ENCODE measurements around the gene TAS2R41.

GRCh38 chr7:143487566-143487965, 9.9 kb downstream of the TAS2R41 start:
- TF ChIP-seq, protein P1, sequence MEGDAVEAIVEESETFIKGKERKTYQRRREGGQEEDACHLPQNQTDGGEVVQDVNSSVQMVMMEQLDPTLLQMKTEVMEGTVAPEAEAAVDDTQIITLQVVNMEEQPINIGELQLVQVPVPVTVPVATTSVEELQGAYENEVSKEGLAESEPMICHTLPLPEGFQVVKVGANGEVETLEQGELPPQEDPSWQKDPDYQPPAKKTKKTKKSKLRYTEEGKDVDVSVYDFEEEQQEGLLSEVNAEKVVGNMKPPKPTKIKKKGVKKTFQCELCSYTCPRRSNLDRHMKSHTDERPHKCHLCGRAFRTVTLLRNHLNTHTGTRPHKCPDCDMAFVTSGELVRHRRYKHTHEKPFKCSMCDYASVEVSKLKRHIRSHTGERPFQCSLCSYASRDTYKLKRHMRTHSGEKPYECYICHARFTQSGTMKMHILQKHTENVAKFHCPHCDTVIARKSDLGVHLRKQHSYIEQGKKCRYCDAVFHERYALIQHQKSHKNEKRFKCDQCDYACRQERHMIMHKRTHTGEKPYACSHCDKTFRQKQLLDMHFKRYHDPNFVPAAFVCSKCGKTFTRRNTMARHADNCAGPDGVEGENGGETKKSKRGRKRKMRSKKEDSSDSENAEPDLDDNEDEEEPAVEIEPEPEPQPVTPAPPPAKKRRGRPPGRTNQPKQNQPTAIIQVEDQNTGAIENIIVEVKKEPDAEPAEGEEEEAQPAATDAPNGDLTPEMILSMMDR (IDR thresholded peaks at IDR 0.05) = no peak
- peak in 3 of 4 donors; percentile 7 to 14 (median 11) for TF ChIP-seq POLR2AphosphoS5 (IDR thresholded peaks at IDR 0.05)
